ENCODE measurements around the gene SLITRK4.

SLITRK4 gene

GRCh38 chrX:143635915-143636314 lies at the start of gene SLITRK4:
Gene SLITRK4, minus strand, starts transcription at chrX:143636101. Its CDS starts 4,993 bp downstream, at chrX:143631108.
- in situ Hi-C loops (cut with HindIII; ENCODE audit: low sequenced_read_pairs): no loop called here

GRCh38 chrX:143683486-143683885 lies 47.6 kb upstream of the SLITRK4 start:
- in situ Hi-C loops (cut with HindIII; ENCODE audit: low sequenced_read_pairs): no loop called here

GRCh38 chrX:143674926-143675325 lies 39.0 kb upstream of the SLITRK4 start:
- in situ Hi-C loops (cut with HindIII; ENCODE audit: low sequenced_read_pairs): no loop called here

GRCh38 chrX:143669395-143669794 lies 33.5 kb upstream of the SLITRK4 start:
- in situ Hi-C loops (cut with HindIII; ENCODE audit: low sequenced_read_pairs): no loop called here

- in situ Hi-C loops (cut with HindIII; ENCODE audit: low sequenced_read_pairs): no loop called here
These were observed 28.4 kb upstream of the SLITRK4 start for GRCh38 chrX:143664302-143664701.

- in situ Hi-C loops (cut with HindIII; ENCODE audit: low sequenced_read_pairs): no loop called here
These were observed 27.9 kb upstream of the SLITRK4 start for GRCh38 chrX:143663755-143664154.

GRCh38 chrX:143661286-143661685 lies 25.4 kb upstream of the SLITRK4 start:
- in situ Hi-C loops (cut with HindIII; ENCODE audit: low sequenced_read_pairs): no loop called here

- in situ Hi-C loops (cut with HindIII; ENCODE audit: low sequenced_read_pairs): no loop called here
These were observed 12.8 kb upstream of the SLITRK4 start for GRCh38 chrX:143648705-143649104.

- in situ Hi-C loops (cut with HindIII; ENCODE audit: low sequenced_read_pairs): no loop called here
These were observed 6.5 kb upstream of the SLITRK4 start for GRCh38 chrX:143642426-143642825.

- in situ Hi-C loops (cut with HindIII; ENCODE audit: low sequenced_read_pairs): no loop called here
These were observed 930 bp upstream of the SLITRK4 start for GRCh38 chrX:143636831-143637230.

GRCh38 chrX:143634663-143635455 lies 1.0 kb downstream of the SLITRK4 start:
- in situ Hi-C loops (cut with HindIII; ENCODE audit: low sequenced_read_pairs): no loop called here

- in situ Hi-C loops (cut with HindIII; ENCODE audit: low sequenced_read_pairs): no loop called here
These were observed 1.6 kb downstream of the SLITRK4 start for GRCh38 chrX:143634309-143634662.

GRCh38 chrX:143633461-143634308 lies 2.2 kb downstream of the SLITRK4 start:
- in situ Hi-C loops (cut with HindIII; ENCODE audit: low sequenced_read_pairs): no loop called here

GRCh38 chrX:143632625-143633410 lies 3.1 kb downstream of the SLITRK4 start:
- in situ Hi-C loops (cut with HindIII; ENCODE audit: low sequenced_read_pairs): no loop called here

GRCh38 chrX:143623657-143624056 lies 12.2 kb downstream of the SLITRK4 start:
- in situ Hi-C loops (cut with HindIII; ENCODE audit: low sequenced_read_pairs): no loop called here

- in situ Hi-C loops (cut with HindIII; ENCODE audit: low sequenced_read_pairs): no loop called here
These were observed 14.6 kb downstream of the SLITRK4 start for GRCh38 chrX:143621276-143621675.

- in situ Hi-C loops (cut with HindIII; ENCODE audit: low sequenced_read_pairs): no loop called here
These were observed 20.1 kb downstream of the SLITRK4 start for GRCh38 chrX:143615851-143616250.

GRCh38 chrX:143601809-143602208 lies 34.1 kb downstream of the SLITRK4 start:
- in situ Hi-C loops (cut with HindIII; ENCODE audit: low sequenced_read_pairs): no loop called here

- in situ Hi-C loops (cut with HindIII; ENCODE audit: low sequenced_read_pairs): no loop called here
These were observed 54.7 kb downstream of the SLITRK4 start for GRCh38 chrX:143581240-143581639.

- in situ Hi-C loops (cut with HindIII; ENCODE audit: low sequenced_read_pairs): no loop called here
These were observed 55.6 kb downstream of the SLITRK4 start for GRCh38 chrX:143580266-143580665.
